Osteoblast (primary cell): ENCODE results near the gene TRA2A. TPM values are rescaled to one million over a fixed set of nuclear protein-coding genes. Genes with fewer than 3 reads are reported as not detected.

ENCODE experiments used
- DNase-seq: peaks from one replicate; pipeline ENCODE4 v3.0.0; 2011; ENCODE audit warnings: low spot score, mixed read lengths; ENCODE audit not compliant: insufficient read length; ENCODE audit errors: missing footprints
- H2AFZ ChIP-seq: 2 replicates; pipeline ENCODE4 v1.6.0; 2011; ENCODE audit warnings: mild to moderate bottlenecking, low read length
- H3K27ac ChIP-seq: 2 replicates; pipeline ENCODE4 v1.5.1; 2011; ENCODE audit warnings: mild to moderate bottlenecking, low read depth, low read length, moderate library complexity
- H3K27me3 ChIP-seq: 2 replicates; pipeline ENCODE4 v1.6.0; 2012; ENCODE audit warnings: mild to moderate bottlenecking, control low read depth, inconsistent platforms, low read length, moderate library complexity; ENCODE audit not compliant: insufficient read depth
- H3K36me3 ChIP-seq: 2 replicates; pipeline ENCODE4 v1.5.1; 2011; ENCODE audit warnings: mild to moderate bottlenecking, low read length, control low read depth, moderate library complexity; ENCODE audit not compliant: insufficient read depth
- H3K4me1 ChIP-seq: 2 replicates; pipeline ENCODE4 v1.5.1; 2011; ENCODE audit warnings: mild to moderate bottlenecking, low read length, control low read depth, moderate library complexity; ENCODE audit not compliant: insufficient read depth
- H3K4me2 ChIP-seq: 2 replicates; pipeline ENCODE4 v1.6.0; 2011; ENCODE audit warnings: mild to moderate bottlenecking, low read length; ENCODE audit not compliant: insufficient read depth
- H3K4me3 ChIP-seq: fragments of 200-600 bp; sonication (generic); 3 replicates; pipeline ENCODE4 v1.5.1; 2012; ENCODE audit warnings: mild to moderate bottlenecking, low read length, inconsistent platforms; ENCODE audit not compliant: insufficient read depth
- H3K79me2 ChIP-seq: 2 replicates; pipeline ENCODE4 v1.6.0; 2012; ENCODE audit warnings: mild to moderate bottlenecking, low read length, control low read depth, inconsistent platforms; ENCODE audit not compliant: insufficient read depth
- H3K9me3 ChIP-seq: 2 replicates; pipeline ENCODE4 v1.5.1; 2011; ENCODE audit warnings: low read depth, low read length, control low read depth
- H4K20me1 ChIP-seq: 2 replicates; pipeline ENCODE4 v1.6.0; 2012; ENCODE audit warnings: mild to moderate bottlenecking, low read length, control low read depth; ENCODE audit not compliant: insufficient read depth
- CTCF ChIP-seq: IDR thresholded peaks from 2 replicates; pipeline ENCODE4 v1.5.1; 2011; ENCODE audit warnings: mild to moderate bottlenecking, low read depth, low read length, moderate library complexity; ENCODE audit errors: extremely low read depth
- total RNA-seq: library from RNA; depleted of rRNA; stranded (reverse); fragments of >200 nt; gene quantifications from 2 replicates; pipeline ENCODE4 v1.2.3, GENCODE V29; 2012

Gene TRA2A
- total RNA-seq, 1 donor, result 25.7 TPM

- DNase-seq, result no peak
- no peaks in the 10 kb centered on the region for H3K79me2 ChIP-seq
- H2AFZ ChIP-seq, result peak overlapping the region; percentile 51
- no peaks in the 10 kb centered on the region for H4K20me1 ChIP-seq
- H3K4me3 ChIP-seq, result no peak overlapping the region
- no peaks in the 10 kb centered on the region for H3K27me3 ChIP-seq
- H3K9me3 ChIP-seq, result no peaks in the 10 kb centered on the region
- H3K4me1 ChIP-seq, result no peaks in the 10 kb centered on the region
- H3K4me2 ChIP-seq, result no peak overlapping the region
- H3K27ac ChIP-seq, result no peak overlapping the region
- no peaks in the 10 kb centered on the region for H3K36me3 ChIP-seq
- no peak for TF ChIP-seq CTCF
Observed at GRCh38 chr7:23539494-23539907, 7.7 kb upstream of the TRA2A start.

DNA sequence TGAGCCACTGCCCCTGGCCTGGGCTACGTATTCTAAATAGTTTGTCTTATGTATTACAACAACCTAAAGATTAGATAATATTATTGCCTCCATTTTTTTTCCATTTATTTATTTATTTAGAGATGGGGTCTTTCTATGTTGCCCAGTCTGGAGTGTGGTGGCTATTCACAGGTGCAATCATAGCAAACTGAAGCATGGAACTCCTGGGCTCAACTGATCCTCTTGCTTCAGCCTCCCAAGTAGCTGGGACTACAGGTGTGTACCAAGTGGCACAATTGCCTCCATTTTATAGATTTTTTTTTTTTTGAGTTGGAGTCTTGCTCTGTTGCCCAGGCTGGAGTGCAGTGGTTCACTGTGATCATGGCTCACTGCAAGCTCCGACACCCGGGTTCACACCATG, 6.5 kb upstream of the TRA2A start:
- Histone ChIP-seq H3K79me2 (no peaks in the 10 kb centered on the region), H3K27ac (no peak overlapping the region), H3K36me3 (no peaks in the 10 kb centered on the region), H2AFZ (no peak overlapping the region), H3K4me2 (no peak overlapping the region), H4K20me1 (no peaks in the 10 kb centered on the region), H3K9me3 (no peaks in the 10 kb centered on the region), H3K4me3 (no peak overlapping the region), H3K4me1 (no peaks in the 10 kb centered on the region), H3K27me3 (no peaks in the 10 kb centered on the region)
- TF ChIP-seq CTCF, result no peak
- no peak for DNase-seq

GRCh38 chr7:23533238-23533604, 1.4 kb upstream of the TRA2A start:
- DNase-seq, result no peak
- H3K9me3 ChIP-seq, result no peaks in the 10 kb centered on the region
- H4K20me1 ChIP-seq, result peaks cover 31% of the 10 kb centered on the region
- H3K4me3 ChIP-seq, result no peak overlapping the region
- no peak overlapping the region for H2AFZ ChIP-seq
- peaks cover 36% of the 10 kb centered on the region for H3K79me2 ChIP-seq
- TF ChIP-seq CTCF, result peak; percentile 39
- no peaks in the 10 kb centered on the region for H3K36me3 ChIP-seq
- no peak overlapping the region for H3K4me2 ChIP-seq
- H3K27me3 ChIP-seq, result no peaks in the 10 kb centered on the region
- peaks cover 19% of the 10 kb centered on the region for H3K4me1 ChIP-seq
- H3K27ac ChIP-seq, result no peak overlapping the region

GRCh38 chr7:23532490-23533237, 883 bp upstream of the TRA2A start:
- H3K79me2 ChIP-seq, result peaks cover 42% of the 10 kb centered on the region
- H3K36me3 ChIP-seq, result no peaks in the 10 kb centered on the region
- peaks cover 37% of the 10 kb centered on the region for H4K20me1 ChIP-seq
- H3K4me3 ChIP-seq, result peak overlapping the region; percentile 92
- peaks cover 19% of the 10 kb centered on the region for H3K4me1 ChIP-seq
- H3K27ac ChIP-seq, result no peak overlapping the region
- H3K27me3 ChIP-seq, result no peaks in the 10 kb centered on the region
- peak overlapping the region; percentile 96 for H2AFZ ChIP-seq
- no peaks in the 10 kb centered on the region for H3K9me3 ChIP-seq
- no peak for DNase-seq
- peak overlapping the region; percentile 96 for H3K4me2 ChIP-seq
- no peak for TF ChIP-seq CTCF
